Mucosa of descending colon (tissue), 3 donors: ENCODE data around the gene KLHL6. TPM values are rescaled to one million over a fixed set of nuclear protein-coding genes. Genes with fewer than 3 reads are reported as not detected.

Experiments used
- ATAC-seq: fragments of 200-7000 bp; cut with Tn5 transposase; one replicate; pipeline ENCODE4 v1.9.1; 2020; ENCODE audit warnings: mild to moderate bottlenecking, moderate library complexity
- DNase-seq, 3 donors: peaks; one replicate each; pipeline ENCODE4 v3.0.0-alpha.2; 2020
- H3K36me3 ChIP-seq: fragments of 200-600 bp; one replicate; pipeline ENCODE4 v1.8.0; 2021; ENCODE audit warnings: low read depth, mild to moderate bottlenecking
- H3K4me1 ChIP-seq: fragments of 200-600 bp; one replicate; pipeline ENCODE4 v1.8.0; 2021; ENCODE audit warnings: low read depth, mild to moderate bottlenecking
- H3K4me3 ChIP-seq: fragments of 200-600 bp; one replicate; pipeline ENCODE4 v1.8.0; 2021; ENCODE audit warnings: mild to moderate bottlenecking
- H3K9me3 ChIP-seq: fragments of 200-600 bp; one replicate; pipeline ENCODE4 v1.8.0; 2021; ENCODE audit warnings: mild to moderate bottlenecking
- CTCF ChIP-seq: fragments of 200-600 bp; IDR thresholded peaks from one replicate; pipeline ENCODE4 v1.8.0; 2022; ENCODE audit warnings: antibody characterized with exemption, mild to moderate bottlenecking
- intact Hi-C, 2 donors: fragments of 100-400 bp; cut with DNase I in 1 of 2; cut with micrococcal nuclease in 1 of 2; formaldehyde crosslinking; loops; one replicate each; pipeline versions ENCODE4 v1.11.0 to v1.11.1; 2022; cut with DNase I, micrococcal nuclease
- long read RNA-seq, 2 donors: library from polyadenylated mRNA; unstranded; transcript quantifications; one replicate each; pipeline ENCODE4 v2.0.0, GENCODE V29; 2019 to 2021
- total RNA-seq, 3 donors: library from RNA; stranded (reverse); fragmentation: NEBNext Ultra II Directional in 2 of 3; extraction: Animal tissue kit (Norgen Biotek cat#: 25700) in 2 of 3; gene quantifications; one replicate each; pipeline versions ENCODE4 v1.2.1 to v1.2.4, GENCODE V29; 2021 to 2023
- donor health status: DM: no; HTN: no; CAD: no; lungs with moderate emphysema.
- donor health status: DM: no; HTN: no; CAD: no.
- donor health status: DM: no; HTN: yes; CAD: no.

KLHL6 gene
- 1 to 10 TPM; 1.9 to 3.0 (median 1.9) TPM for total RNA-seq
- long read RNA-seq, donor 1, full-length matches to known transcripts = 1 of 1 reads
- long read RNA-seq, donor 1, partial matches to known transcripts = 0 of 1 reads
- long read RNA-seq, donor 1, other reads (novel, unspliced or antisense) = 0 of 1 reads
- long read RNA-seq, donor 2, full-length matches to known transcripts = 1 of 1 reads
- long read RNA-seq, donor 2, partial matches to known transcripts = 0 of 1 reads
- long read RNA-seq, donor 2, other reads (novel, unspliced or antisense) = 0 of 1 reads

- peak; percentile 88 for ATAC-seq
- intact Hi-C loops = loop anchor here in 1 of 2 donors (10.0 kb wide), 1 partner anchor 71 kb away; no protein-coding TSS in a partner anchor
- H3K4me1 ChIP-seq = no peaks in the 10 kb centered on the region
- DNase-seq = peak; percentile 53 to 73 (median 54)
- H3K4me3 ChIP-seq = no peak within 1 kb of the TSS
- no peak for TF ChIP-seq CTCF
- H3K36me3 ChIP-seq = no peaks in the 10 kb centered on the region
- H3K9me3 ChIP-seq = no peaks in the 10 kb centered on the region
Observed at GRCh38 chr3:183555541-183556081, at the start of gene KLHL6. TSS of gene KLHL6 (minus strand) at chr3:183555706. CDS start at chr3:183555653, 53 bp downstream.

GRCh38 chr3:183597959-183598358 lies 42.5 kb upstream of the KLHL6 start:
- H3K9me3 ChIP-seq = peaks cover 10% of the 10 kb centered on the region
- no peak overlapping the region for H3K4me3 ChIP-seq
- H3K36me3 ChIP-seq = no peaks in the 10 kb centered on the region
- DNase-seq (no peak), ATAC-seq (no peak)
- no peak for TF ChIP-seq CTCF
- no peaks in the 10 kb centered on the region for H3K4me1 ChIP-seq
- intact Hi-C loops = no loop called here

GRCh38 chr3:183594636-183595035 lies 39.1 kb upstream of the KLHL6 start:
- H3K4me1 ChIP-seq = no peaks in the 10 kb centered on the region
- TF ChIP-seq CTCF = no peak
- intact Hi-C loops = no loop called here
- H3K9me3 ChIP-seq = peaks cover 10% of the 10 kb centered on the region
- ATAC-seq (no peak), DNase-seq (no peak)
- H3K36me3 ChIP-seq = no peaks in the 10 kb centered on the region
- no peak overlapping the region for H3K4me3 ChIP-seq

- no peak for TF ChIP-seq CTCF
- peaks cover 3% of the 10 kb centered on the region for H3K9me3 ChIP-seq
- H3K4me1 ChIP-seq = no peaks in the 10 kb centered on the region
- ATAC-seq (no peak), DNase-seq (no peak)
- intact Hi-C loops = no loop called here
- H3K4me3 ChIP-seq = no peak overlapping the region
- no peaks in the 10 kb centered on the region for H3K36me3 ChIP-seq
Observed at GRCh38 chr3:183592821-183593220, 37.3 kb upstream of the KLHL6 start.

- Histone ChIP-seq H3K36me3 (no peaks in the 10 kb centered on the region), H3K4me3 (no peak overlapping the region), H3K4me1 (no peaks in the 10 kb centered on the region), H3K9me3 (no peaks in the 10 kb centered on the region)
- DNase-seq = no peak
- no peak for TF ChIP-seq CTCF
- peak; percentile 18 for ATAC-seq
- intact Hi-C loops = no loop called here
Observed at GRCh38 chr3:183591881-183592521, 36.5 kb upstream of the KLHL6 start.
